ENCODE measurements around the gene GFI1B. TPM values are rescaled to one million over a fixed set of nuclear protein-coding genes. Genes with fewer than 3 reads are reported as not detected.

Gene GFI1B
- total RNA-seq, 8 experiments from 2014 or later, result 0.09 to 0.85 (median 0.13) TPM; not detected in 2

DNA sequence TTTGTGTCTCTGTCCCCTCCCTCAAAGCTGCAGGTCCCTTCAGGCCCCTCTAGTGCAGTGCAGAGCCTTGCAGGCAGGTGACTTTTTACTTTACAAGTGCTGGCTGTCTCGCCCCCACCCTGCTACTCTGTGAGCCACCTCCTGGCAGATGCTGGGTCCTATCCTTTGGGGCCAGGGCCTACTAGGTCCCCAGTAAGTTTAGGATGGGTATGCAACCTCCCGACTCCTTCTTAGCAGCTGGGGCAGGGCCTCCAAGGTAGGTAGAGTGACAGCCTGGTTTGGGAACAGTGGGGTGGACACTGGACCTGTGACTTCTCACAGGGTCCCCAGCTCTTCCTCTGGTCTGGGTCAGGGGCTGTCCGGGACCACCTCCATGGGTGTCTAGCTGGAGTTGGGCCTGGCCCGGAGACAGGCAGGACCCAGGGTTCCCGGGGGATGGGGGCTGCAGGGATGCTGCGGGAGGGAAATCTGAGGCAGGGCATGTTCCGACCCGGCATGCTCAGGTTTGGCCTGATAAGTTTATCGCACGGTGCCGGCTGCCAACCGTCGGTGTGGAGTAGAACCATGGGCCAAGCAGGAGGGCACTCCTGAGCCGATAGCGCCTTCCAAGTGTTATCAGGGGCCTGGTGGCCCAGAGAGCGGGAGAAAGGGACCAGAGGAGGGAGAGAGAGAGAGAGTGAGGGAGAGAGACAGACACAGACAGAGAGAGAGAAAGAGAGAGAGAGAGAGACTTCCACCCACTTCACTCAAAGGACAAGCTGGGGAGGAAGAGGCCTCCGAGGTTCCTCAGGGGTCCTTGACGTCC, 20.5 kb downstream of the GFI1B start:
- no peak for ATAC-seq (replicated peaks in 6 of 8)
- no peak overlapping the region for H3K4me3 ChIP-seq
- in situ Hi-C loops (cut with MboI; ENCODE audit: low pct_unique_long_range_greater_than_20kb in 2 of 9, low sequenced_read_pairs in 9 of 9, unreplicated experiment in 9 of 9), result no loop called here
- 20 to 86% (median 61%) methylated on average over 1 to 11 of the region's 18 CpGs; no CpG with 5 or more reads in 2 of the 10 experiments for WGBS, 10 experiments
- no peak overlapping the region for H3K27ac ChIP-seq
- H3K4me1 ChIP-seq (replicated peaks in 1 of 2), result peaks cover 9 to 23% of the 10 kb centered on the region in 2 donors

DNA sequence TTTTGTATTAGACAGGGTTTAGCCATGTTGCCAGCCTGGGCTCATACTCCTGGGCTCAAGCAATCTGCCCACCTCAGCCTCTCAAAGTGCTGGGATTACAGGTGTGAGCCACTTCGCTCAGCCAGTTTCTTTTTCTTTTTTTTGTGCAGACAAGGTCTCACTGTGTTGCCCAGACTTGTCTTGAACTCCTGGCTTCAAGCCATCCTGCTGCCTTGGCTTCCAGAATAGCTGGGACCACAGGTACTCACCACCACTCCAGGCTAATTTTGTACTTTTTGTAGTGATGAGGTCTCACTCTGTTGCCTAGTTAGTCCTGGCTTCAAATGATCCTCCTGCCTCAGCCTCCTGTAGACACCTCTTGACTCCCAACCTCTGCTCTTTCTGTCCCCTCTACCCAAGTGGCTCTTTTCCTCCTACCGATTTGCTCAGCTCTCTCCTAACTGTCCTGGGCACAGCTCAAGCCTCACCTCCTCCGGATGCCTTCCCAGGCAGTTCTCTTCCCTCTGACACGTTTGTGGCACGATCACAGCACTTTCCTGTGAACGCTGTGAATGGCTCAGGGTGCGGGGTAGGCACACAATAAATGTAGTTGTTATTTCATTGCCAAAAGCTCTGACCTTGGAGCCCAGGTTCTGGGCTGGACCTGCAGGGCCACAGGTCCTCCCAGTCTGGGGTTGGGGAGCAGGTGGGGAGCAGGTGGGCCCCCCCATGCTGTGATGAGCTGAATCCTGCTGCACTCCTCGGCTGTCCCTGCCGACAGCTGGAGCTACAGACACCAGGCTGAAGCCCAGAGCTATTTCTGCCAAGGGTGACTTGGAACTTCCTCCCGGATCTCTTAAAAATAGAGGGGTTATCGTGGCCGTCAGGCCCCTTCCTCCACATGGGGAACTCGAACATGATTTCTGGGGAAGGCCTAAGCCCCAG, 23.9 kb downstream of the GFI1B start:
- in situ Hi-C loops (cut with MboI; ENCODE audit: low pct_unique_long_range_greater_than_20kb in 2 of 9, low sequenced_read_pairs in 9 of 9, unreplicated experiment in 9 of 9), result loop anchor here in 1 of 9 experiments (25.0 kb wide), 1 partner anchor 485 kb away; the partner anchor contains the start of gene SLC2A6
- ATAC-seq (replicated peaks in 6 of 8), result no peak
- WGBS, 10 experiments, result 20 to 100% (median 80%) methylated on average over 1 to 9 of the region's 13 CpGs; no CpG with 5 or more reads in 3 of the 10 experiments

DNA sequence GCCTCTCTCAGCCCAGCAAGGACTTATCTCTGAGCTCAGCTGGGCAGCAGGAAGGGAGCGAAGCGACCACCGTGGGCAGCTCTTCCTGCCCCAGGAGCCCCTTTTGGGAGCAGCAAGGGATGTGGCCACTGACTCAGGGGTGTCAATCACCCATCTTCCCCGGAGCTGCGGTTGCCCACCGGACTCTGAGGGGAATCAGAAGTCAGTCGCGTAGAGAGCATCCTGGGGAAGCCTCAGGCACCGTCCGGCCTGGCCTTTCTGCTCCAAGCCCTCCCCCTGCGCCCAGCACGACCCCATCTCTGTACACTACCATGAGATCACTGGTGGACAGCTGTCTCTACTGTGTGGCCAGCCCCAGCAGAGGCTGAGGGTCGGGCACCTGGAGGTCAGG, 24.6 kb downstream of the GFI1B start:
- in situ Hi-C loops (cut with MboI; ENCODE audit: low pct_unique_long_range_greater_than_20kb in 2 of 9, low sequenced_read_pairs in 9 of 9, unreplicated experiment in 9 of 9), result loop anchor here in 1 of 9 experiments (25.0 kb wide), 1 partner anchor 484 kb away; the partner anchor contains the start of gene SLC2A6
- WGBS, 10 experiments, result 20 to 90% (median 46%) methylated on average over 1 to 4 of the region's 13 CpGs; no CpG with 5 or more reads in 6 of the 10 experiments
- peak in 3 of 8 experiments; percentile 5 to 26 (median 6) for ATAC-seq (replicated peaks in 6 of 8)
- no peak overlapping the region for H3K27ac ChIP-seq
- no peak overlapping the region for H3K4me3 ChIP-seq
- peaks cover 16 to 23% of the 10 kb centered on the region in 2 donors for H3K4me1 ChIP-seq (replicated peaks in 1 of 2)

More for the DNA sequence above, 23.9 kb downstream of the GFI1B start:
- Histone ChIP-seq H3K4me3 (no peak overlapping the region), H3K4me1 (replicated peaks in 1 of 2) (peaks cover 16 to 23% of the 10 kb centered on the region in 2 donors), H3K27ac (no peak overlapping the region)

DNA sequence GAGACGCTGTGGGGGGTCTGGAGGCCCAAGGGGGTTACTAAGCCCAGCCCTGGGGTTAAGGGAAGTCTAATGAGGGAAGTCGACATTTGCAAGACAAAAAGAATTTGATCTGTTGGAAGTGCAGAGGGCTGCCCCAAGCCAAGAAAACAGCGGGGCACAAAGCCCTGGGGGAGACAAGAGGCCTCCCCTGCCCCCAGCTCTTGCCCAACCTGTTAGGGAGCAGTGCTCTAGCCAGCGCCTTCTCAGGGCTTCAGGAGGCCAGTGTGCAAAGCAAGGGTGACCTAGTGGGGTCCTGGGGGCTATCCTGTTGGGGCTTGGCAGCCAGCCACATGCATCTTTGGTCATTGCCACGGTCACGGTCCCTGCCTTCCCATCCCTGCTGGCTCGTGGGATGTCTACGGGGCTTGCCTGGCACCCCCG, 25.2 kb downstream of the GFI1B start:
- WGBS, 10 experiments, result 0 to 39% (median 21%) methylated on average over 2 to 3 of the region's 9 CpGs; no CpG with 5 or more reads in 6 of the 10 experiments
- Histone ChIP-seq H3K27ac (no peak overlapping the region), H3K4me3 (no peak overlapping the region), H3K4me1 (replicated peaks in 1 of 2) (peaks cover 18 to 23% of the 10 kb centered on the region in 2 donors)
- ATAC-seq (replicated peaks in 6 of 8), result peak in 4 of 8 experiments; percentile 26 to 39 (median 37)
- in situ Hi-C loops (cut with MboI; ENCODE audit: low pct_unique_long_range_greater_than_20kb in 2 of 9, low sequenced_read_pairs in 9 of 9, unreplicated experiment in 9 of 9), result loop anchor here in 1 of 9 experiments (25.0 kb wide), 1 partner anchor 484 kb away; the partner anchor contains the start of gene SLC2A6

DNA sequence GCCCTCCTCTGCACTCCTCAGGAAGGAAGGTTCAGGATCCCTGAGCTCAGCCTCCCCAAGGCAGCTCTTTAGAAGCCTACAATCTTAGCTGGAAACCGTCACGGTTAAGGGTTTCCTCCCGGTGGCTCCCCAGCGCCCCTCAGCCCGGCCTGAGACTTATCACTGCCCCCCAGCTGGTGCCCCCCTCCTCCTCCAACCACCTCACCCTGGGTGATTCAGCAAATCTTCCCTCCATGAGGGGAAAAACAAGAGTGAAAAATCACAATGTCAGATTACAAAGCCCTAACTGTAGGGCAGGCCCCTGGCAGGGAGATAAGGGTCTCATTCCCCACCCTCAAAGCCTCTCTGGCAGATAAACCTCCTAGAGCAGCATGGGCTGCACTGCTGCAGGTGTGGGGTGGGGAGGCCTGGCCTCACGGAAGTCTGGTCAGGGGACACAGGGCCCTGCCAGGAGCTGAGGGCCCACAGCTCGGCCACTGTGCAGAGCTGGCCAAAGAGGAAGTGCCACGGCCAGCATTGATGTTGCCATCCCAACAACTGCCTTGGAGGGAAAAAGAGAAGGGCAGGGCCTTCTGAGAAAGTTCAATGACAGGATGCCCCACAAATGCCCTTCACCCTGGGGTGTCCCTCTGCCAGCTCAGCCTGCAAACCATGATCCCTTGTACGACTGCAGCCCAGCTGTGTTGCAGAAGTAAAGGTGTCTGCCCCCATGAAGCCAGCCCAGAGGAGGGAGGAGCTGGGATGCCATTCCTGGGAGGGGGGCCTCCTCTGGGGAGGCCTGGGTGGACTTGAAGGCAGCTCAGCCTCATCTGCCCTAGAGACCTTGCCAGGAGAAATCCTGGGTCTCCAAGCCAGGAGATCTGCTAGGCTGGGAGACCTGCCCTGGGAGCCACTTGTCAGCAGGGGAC, 25.9 kb downstream of the GFI1B start:
- in situ Hi-C loops (cut with MboI; ENCODE audit: low pct_unique_long_range_greater_than_20kb in 2 of 9, low sequenced_read_pairs in 9 of 9, unreplicated experiment in 9 of 9), result loop anchor here in 1 of 9 experiments (25.0 kb wide), 1 partner anchor 483 kb away; the partner anchor contains the start of gene SLC2A6
- H3K4me1 ChIP-seq (replicated peaks in 1 of 2), result peaks cover 23% of the 10 kb centered on the region in 2 donors
- 50% methylated on average over 2 of the region's 9 CpGs; no CpG with 5 or more reads in 9 of the 10 experiments for WGBS, 10 experiments
- ATAC-seq (replicated peaks in 6 of 8), result peak in 5 of 8 experiments; percentile 18 to 70 (median 46)
- H3K27ac ChIP-seq, result no peak overlapping the region
- no peak overlapping the region for H3K4me3 ChIP-seq

DNA sequence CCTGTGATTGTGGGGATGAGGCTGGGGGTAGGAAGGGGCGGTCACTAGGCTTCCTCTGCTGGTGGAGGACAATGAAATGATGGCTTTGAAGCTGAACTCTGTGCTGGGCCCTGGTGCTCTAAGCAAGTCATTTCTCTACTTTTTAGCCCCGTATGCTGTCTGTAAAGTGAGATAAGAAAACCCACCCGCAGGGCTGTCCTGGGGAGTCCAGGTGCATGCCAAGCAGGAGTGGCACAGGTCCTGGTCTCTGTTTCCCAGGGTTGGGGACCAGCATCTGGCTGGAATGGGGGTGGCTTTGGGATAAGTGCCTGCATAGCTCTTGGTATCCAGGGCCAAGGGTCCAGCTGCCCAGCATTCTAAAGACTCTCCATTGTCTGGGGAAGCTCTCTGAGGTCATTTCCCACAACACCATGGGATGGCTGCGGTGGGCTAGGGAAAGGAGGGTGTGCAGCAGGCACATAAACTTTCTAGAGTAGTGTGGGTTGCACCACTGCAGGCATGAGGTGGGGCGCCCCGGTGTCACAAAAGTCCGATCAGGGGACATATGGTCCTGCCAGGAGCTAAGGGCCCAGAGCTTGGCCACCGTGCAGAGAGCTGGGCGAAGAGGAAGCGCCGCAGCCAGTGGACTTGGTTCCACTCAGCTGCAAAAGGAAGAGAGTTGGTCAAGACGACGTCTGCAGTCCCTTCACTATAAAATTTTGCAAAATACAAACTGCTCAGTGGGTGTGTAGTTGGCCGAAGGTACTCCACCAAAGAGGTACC, 26.7 kb downstream of the GFI1B start:
- Histone ChIP-seq H3K4me3 (no peak overlapping the region), H3K27ac (no peak overlapping the region), H3K4me1 (replicated peaks in 1 of 2) (peaks cover 23% of the 10 kb centered on the region in 2 donors)
- no peak for ATAC-seq (replicated peaks in 6 of 8)
- WGBS, 10 experiments, result 60 to 100% (median 77%) methylated on average over 1 to 8 of the region's 14 CpGs; no CpG with 5 or more reads in 4 of the 10 experiments
- in situ Hi-C loops (cut with MboI; ENCODE audit: low pct_unique_long_range_greater_than_20kb in 2 of 9, low sequenced_read_pairs in 9 of 9, unreplicated experiment in 9 of 9), result loop anchor here in 1 of 9 experiments (25.0 kb wide), 1 partner anchor 482 kb away; the partner anchor contains the start of gene SLC2A6

DNA sequence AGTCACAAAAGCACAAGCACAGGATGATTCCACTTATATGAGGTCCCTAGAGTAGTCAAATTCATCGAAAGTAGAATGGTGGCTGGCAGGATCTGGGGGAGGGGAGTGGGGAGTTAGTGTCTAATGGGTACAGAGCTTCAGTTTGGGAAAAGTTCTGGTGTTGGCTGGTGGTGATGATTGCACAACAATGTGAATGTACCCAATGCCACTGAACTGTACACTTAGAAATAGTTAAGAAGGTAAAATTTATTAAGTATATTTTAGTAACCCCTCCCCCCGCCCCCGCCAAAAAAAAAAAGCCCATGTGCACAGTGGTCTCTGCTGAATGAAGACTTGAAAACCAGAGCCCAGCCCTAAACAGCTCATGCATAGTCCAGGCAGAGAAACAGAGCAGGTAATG, 27.5 kb downstream of the GFI1B start:
- Histone ChIP-seq H3K27ac (no peak overlapping the region), H3K4me1 (replicated peaks in 1 of 2) (peaks cover 23% of the 10 kb centered on the region in 2 donors), H3K4me3 (no peak overlapping the region)
- ATAC-seq (replicated peaks in 6 of 8), result no peak
- in situ Hi-C loops (cut with MboI; ENCODE audit: low pct_unique_long_range_greater_than_20kb in 2 of 9, low sequenced_read_pairs in 9 of 9, unreplicated experiment in 9 of 9), result loop anchor here in 1 of 9 experiments (25.0 kb wide), 1 partner anchor 481 kb away; the partner anchor contains the start of gene SLC2A6
- WGBS, 10 experiments, result 40 to 80% (median 57%) methylated on average over 1 to 3 of the region's 3 CpGs; no CpG with 5 or more reads in 5 of the 10 experiments

DNA sequence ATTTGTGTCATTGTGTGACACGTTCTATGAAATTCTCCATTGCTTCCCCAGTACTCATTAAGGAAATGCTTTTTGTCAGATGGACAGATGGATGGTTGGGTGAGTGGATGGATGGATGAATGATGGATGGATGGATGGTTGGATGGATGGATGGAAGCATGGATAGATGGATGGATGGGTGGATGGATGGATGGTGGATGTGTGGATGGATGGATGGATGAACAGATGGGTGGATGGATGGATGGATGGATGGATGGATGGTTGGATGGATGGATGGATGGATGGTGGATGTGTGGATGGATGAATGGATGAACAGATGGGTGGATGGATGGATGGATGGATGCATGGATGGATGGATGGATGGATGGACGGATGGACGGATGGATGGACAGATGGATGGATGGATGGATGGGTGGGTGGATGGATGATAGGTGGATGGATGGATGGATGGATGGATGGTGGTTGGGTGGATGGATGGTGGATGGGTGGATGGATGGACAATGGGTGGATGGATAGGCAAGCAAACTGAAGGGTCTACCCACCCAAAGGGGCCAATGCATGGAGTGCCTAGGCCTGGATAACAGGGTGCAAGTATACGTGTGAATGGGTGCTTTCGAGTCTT, 28.3 kb downstream of the GFI1B start:
- in situ Hi-C loops (cut with MboI; ENCODE audit: low pct_unique_long_range_greater_than_20kb in 2 of 9, low sequenced_read_pairs in 9 of 9, unreplicated experiment in 9 of 9), result loop anchor here in 1 of 9 experiments (25.0 kb wide), 1 partner anchor 480 kb away; the partner anchor contains the start of gene SLC2A6
- WGBS, 10 experiments, result 19 to 83% (median 60%) methylated on average over 1 to 5 of the region's 5 CpGs; no CpG with 5 or more reads in 2 of the 10 experiments
- Histone ChIP-seq H3K4me3 (no peak overlapping the region), H3K27ac (no peak overlapping the region), H3K4me1 (replicated peaks in 1 of 2) (peaks cover 23% of the 10 kb centered on the region in 2 donors)
- no peak for ATAC-seq (replicated peaks in 6 of 8)

DNA sequence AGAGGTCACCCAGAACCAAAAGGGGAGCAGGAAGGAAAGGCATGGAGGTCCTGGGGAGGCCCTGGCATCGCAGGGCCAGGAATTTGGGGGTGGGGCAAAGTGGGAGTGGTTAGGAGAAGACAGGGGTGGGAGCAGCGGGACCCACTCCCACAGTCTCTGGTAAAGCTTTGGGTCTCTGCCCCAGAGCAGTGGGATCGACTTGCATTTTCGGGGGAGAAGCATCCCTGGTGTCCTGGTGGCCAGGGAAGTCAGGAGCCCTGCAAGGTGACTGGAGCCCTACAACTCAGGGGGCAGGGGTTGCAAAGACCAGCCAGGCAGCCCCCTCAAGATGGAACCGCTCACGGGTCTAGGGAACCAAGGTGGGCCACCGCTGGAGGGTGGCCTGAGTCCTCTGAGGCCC, 29.9 kb downstream of the GFI1B start:
- Histone ChIP-seq H3K4me3 (no peak overlapping the region), H3K27ac (no peak overlapping the region), H3K4me1 (replicated peaks in 1 of 2) (peaks cover 16 to 21% of the 10 kb centered on the region in 2 donors)
- no peak for ATAC-seq (replicated peaks in 6 of 8)
- 37 to 44% methylated on average over 2 to 4 of the region's 7 CpGs; no CpG with 5 or more reads in 8 of the 10 experiments for WGBS, 10 experiments
- in situ Hi-C loops (cut with MboI; ENCODE audit: low pct_unique_long_range_greater_than_20kb in 2 of 9, low sequenced_read_pairs in 9 of 9, unreplicated experiment in 9 of 9), result loop anchor here in 1 of 9 experiments (25.0 kb wide), 1 partner anchor 479 kb away; the partner anchor contains the start of gene SLC2A6

DNA sequence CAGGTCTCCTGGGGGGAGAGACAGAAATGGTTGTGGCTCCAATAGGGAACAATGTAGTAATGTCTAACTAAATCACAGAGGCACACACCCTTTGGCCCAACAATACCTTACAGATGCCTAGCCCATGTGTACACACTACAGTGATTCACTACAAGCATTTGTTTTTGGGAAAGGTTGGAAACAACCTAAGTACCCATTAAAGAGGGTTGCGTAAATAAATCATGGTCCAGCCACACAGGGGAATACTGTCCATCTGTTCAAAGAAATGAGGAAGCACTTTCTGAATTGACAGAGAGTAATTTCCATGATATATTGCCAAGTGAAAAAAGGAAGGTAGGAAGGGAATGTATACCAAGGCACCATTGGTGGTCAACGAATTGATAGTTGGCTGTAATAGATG, 30.3 kb downstream of the GFI1B start:
- WGBS, 10 experiments, result 17 to 100% (median 80%) methylated on average over 1 to 2 of the region's 2 CpGs; no CpG with 5 or more reads in 1 of the 10 experiments
- no peak for ATAC-seq (replicated peaks in 6 of 8)
- in situ Hi-C loops (cut with MboI; ENCODE audit: low pct_unique_long_range_greater_than_20kb in 2 of 9, low sequenced_read_pairs in 9 of 9, unreplicated experiment in 9 of 9), result loop anchor here in 1 of 9 experiments (25.0 kb wide), 1 partner anchor 478 kb away; the partner anchor contains the start of gene SLC2A6

More for the DNA sequence above, 30.3 kb downstream of the GFI1B start:
- peaks cover 12 to 16% of the 10 kb centered on the region in 2 donors for H3K4me1 ChIP-seq (replicated peaks in 1 of 2)
- H3K4me3 ChIP-seq, result no peak overlapping the region
- H3K27ac ChIP-seq, result no peak overlapping the region

All from motor neuron (in vitro differentiated cells).